HUES6 (cell line): ENCODE results near the gene MEGF11.
"Not testable (repeated sequence)": the region's sequence is repeated elsewhere in the genome, so short reads cannot be mapped to it uniquely, and the experiment has no call there.

Experiments
- H3K27ac ChIP-seq: 2 replicates; pipeline ENCODE4 v1.7.0; 2013; ENCODE audit warnings: low read depth, mild to moderate bottlenecking, low read length, inconsistent platforms
- H3K27me3 ChIP-seq: 2 replicates; pipeline ENCODE4 v1.6.1; 2013; ENCODE audit warnings: low read length; ENCODE audit not compliant: control insufficient read depth, insufficient read depth
- H3K36me3 ChIP-seq: 2 replicates; pipeline ENCODE4 v1.6.1; 2013; ENCODE audit warnings: low read length; ENCODE audit not compliant: control insufficient read depth, insufficient read depth
- H3K4me1 ChIP-seq: 2 replicates; pipeline ENCODE4 v1.6.1; 2013; ENCODE audit warnings: low read length; ENCODE audit not compliant: control insufficient read depth, insufficient read depth
- H3K4me3 ChIP-seq: 2 replicates; pipeline ENCODE4 v1.5.1; 2013; ENCODE audit warnings: low read depth, low read length
- H3K9ac ChIP-seq: one replicate; pipeline ENCODE4 v1.6.1; 2013; ENCODE audit warnings: mild to moderate bottlenecking, low read length
- H3K9me3 ChIP-seq: 2 replicates; pipeline ENCODE4 v1.6.1; 2013; ENCODE audit warnings: low read depth, low read length; ENCODE audit not compliant: control insufficient read depth, insufficient read depth

The MEGF11 gene

DNA sequence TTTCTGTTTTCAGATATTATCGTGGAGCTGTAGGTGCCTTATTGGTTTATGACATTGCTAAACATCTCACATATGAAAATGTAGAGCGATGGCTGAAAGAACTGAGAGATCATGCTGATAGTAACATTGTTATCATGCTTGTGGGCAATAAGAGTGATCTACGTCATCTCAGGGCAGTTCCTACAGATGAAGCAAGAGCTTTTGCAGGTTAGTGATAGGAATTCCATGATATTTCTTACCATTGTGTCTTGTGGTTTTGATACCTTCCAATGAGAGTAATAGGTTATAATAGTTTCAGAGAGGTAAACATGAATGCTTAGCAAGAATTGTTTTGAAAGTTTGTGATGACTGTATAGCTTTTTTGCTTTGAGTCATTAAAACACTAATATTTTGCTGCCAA, 375.8 kb downstream of the MEGF11 start:
- no peak overlapping the region for H3K9ac ChIP-seq
- no peaks in the 10 kb centered on the region for H3K9me3 ChIP-seq
- H3K36me3 ChIP-seq, result peaks cover 69% of the 10 kb centered on the region

GRCh38 chr15:65875458-65875857, 378.1 kb downstream of the MEGF11 start:
- Histone ChIP-seq H3K9me3 (no peaks in the 10 kb centered on the region), H3K27ac (no peak overlapping the region), H3K27me3 (no peaks in the 10 kb centered on the region), H3K4me3 (no peak overlapping the region), H3K4me1 (peaks cover 6% of the 10 kb centered on the region), H3K9ac (no peak overlapping the region), H3K36me3 (peaks cover 50% of the 10 kb centered on the region)

More for the DNA sequence above, 375.8 kb downstream of the MEGF11 start:
- Histone ChIP-seq H3K27ac (no peak overlapping the region), H3K4me3 (no peak overlapping the region), H3K4me1 (0 out of 2 replicates have a peak, but pooled peaks cover 3% of the 10 kb centered on the region), H3K27me3 (no peaks in the 10 kb centered on the region)

DNA sequence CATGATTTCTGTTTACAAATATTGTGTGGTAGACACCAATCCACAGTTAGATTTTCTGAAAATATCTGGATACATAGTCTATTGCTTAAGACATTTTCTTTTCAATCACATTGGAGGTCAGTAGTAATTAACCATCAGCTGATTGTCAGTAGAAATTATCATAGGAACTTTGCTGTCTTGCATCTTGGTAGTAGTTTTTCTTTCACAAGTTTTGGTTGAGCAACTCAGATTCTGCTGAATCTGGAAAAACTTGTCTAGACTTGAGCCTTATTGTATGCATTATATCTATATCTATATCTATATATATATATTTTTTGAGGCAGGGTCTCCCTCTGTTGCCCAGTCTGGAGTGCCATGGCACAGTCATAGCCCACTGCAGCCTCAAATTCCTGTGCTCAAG, 380.3 kb downstream of the MEGF11 start:
- no peaks in the 10 kb centered on the region for H3K9me3 ChIP-seq
- no peak overlapping the region for H3K27ac ChIP-seq
- peaks cover 28% of the 10 kb centered on the region for H3K36me3 ChIP-seq
- no peaks in the 10 kb centered on the region for H3K27me3 ChIP-seq
- H3K4me1 ChIP-seq, result peaks cover 11% of the 10 kb centered on the region
- no peak overlapping the region for H3K4me3 ChIP-seq
- H3K9ac ChIP-seq, result no peak overlapping the region

DNA sequence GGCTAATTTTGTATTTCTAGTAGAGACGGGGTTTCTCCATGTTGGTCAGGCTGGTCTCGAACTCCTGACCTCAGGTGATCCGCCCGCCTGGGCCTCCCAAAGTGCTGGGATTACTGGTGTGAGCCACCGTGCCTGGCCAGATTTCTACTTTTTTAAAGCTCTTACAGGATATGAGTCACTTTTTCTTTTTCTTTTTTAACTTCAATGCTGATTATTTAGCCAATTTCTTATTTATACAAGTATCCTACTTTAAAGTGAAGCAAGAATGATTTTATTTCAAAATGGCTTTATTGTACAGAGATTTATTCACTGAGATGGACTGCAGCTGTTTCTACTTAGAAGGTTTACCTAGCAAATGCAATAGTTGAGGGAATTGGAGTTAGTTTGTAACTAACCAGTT, 381.0 kb downstream of the MEGF11 start:
- H3K9ac ChIP-seq, H3K4me3 ChIP-seq, H3K27ac ChIP-seq, H3K27me3 ChIP-seq, H3K9me3 ChIP-seq: not testable (repeated sequence)
- peaks cover 12% of the 10 kb centered on the region for H3K4me1 ChIP-seq
- H3K36me3 ChIP-seq, result peaks cover 22% of the 10 kb centered on the region

GRCh38 chr15:65871886-65872285, 381.7 kb downstream of the MEGF11 start:
- Histone ChIP-seq H3K4me3 (peak overlapping the region; percentile 92; the same call in 1 of the 2 replicates), H3K36me3 (peaks cover 15% of the 10 kb centered on the region), H3K4me1 (peaks cover 12% of the 10 kb centered on the region)
- not testable (repeated sequence) for H3K27ac ChIP-seq, H3K27me3 ChIP-seq, H3K9ac ChIP-seq, H3K9me3 ChIP-seq

- peak overlapping the region; percentile 92 for H3K4me3 ChIP-seq
- peaks cover 12% of the 10 kb centered on the region for H3K4me1 ChIP-seq
- peak overlapping the region; percentile 93 for H3K9ac ChIP-seq
- H3K9me3 ChIP-seq, result no peaks in the 10 kb centered on the region
- no peaks in the 10 kb centered on the region for H3K27me3 ChIP-seq
- H3K36me3 ChIP-seq, result peaks cover 10% of the 10 kb centered on the region
- peak overlapping the region; percentile 12; the same call in 1 of the 2 replicates for H3K27ac ChIP-seq
Observed at GRCh38 chr15:65870889-65871533, 382.5 kb downstream of the MEGF11 start.

DNA sequence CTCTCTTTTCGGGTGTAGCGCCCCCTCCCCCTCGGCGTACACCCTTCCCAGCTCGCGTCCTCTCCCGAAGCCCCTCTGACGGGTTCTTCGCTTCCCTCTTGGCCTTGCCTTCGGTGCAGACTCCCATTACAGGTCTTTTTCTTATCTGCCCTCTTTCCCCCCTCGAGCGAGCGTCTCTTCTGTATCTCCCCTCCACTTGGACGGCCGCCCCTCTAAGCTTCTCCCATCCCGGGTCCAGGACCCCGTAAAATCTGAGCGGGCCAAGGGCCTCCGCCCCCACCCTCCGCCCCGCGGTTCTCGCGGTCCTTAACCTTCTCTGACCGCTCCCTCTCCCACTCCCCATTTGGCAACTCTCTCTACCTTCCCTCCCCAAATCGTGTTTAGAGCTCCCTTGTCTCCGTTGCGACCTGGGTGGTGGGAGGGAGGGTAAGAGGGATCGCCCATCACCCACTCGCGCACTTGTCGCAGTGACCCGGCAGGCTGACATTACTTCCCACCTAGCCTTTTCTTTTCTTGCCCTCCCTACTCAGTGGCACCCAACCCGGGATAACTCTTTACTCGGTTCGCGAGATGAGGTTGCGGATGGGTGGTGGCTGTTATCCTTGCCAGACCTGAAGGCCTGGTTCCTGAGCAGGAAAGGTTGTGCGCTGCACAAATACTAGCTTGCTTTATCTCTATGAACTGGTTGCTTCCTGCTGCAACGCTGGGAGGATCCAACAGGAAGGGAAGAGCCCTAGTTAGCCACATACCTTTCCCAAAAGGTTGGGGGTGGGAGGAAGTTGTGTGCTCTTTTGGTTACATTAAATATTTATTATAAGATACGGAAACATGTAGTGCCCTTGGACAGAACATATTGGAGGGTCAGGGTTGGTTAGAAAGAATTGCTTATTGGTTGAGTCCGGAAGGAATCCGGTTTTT, 383.3 kb downstream of the MEGF11 start:
- H3K9ac ChIP-seq, result peak overlapping the region; percentile 93
- H3K27me3 ChIP-seq, result no peaks in the 10 kb centered on the region
- peak overlapping the region; percentile 75 for H3K27ac ChIP-seq
- H3K4me3 ChIP-seq, result peak overlapping the region; percentile 92
- no peaks in the 10 kb centered on the region for H3K9me3 ChIP-seq
- peaks cover 12% of the 10 kb centered on the region for H3K4me1 ChIP-seq
- H3K36me3 ChIP-seq, result peaks cover 4% of the 10 kb centered on the region; the same call in 1 of the 2 replicates

GRCh38 chr15:65869126-65869953, 384.2 kb downstream of the MEGF11 start, which contains the start of gene RAB11A:
Gene RAB11A (plus strand): TSS chr15:65869491. CDS start chr15:65869586, 95 bp downstream.
- H3K4me1 ChIP-seq, result peaks cover 12% of the 10 kb centered on the region
- H3K27me3 ChIP-seq, result no peaks in the 10 kb centered on the region
- H3K9ac ChIP-seq, result peak within 1 kb of the TSS; percentile 93
- no peaks in the 10 kb centered on the region for H3K9me3 ChIP-seq
- H3K36me3 ChIP-seq, result no peaks in the 10 kb centered on the region
- H3K27ac ChIP-seq, result peak within 1 kb of the TSS; percentile 75
- H3K4me3 ChIP-seq, result peak within 1 kb of the TSS; percentile 92

DNA sequence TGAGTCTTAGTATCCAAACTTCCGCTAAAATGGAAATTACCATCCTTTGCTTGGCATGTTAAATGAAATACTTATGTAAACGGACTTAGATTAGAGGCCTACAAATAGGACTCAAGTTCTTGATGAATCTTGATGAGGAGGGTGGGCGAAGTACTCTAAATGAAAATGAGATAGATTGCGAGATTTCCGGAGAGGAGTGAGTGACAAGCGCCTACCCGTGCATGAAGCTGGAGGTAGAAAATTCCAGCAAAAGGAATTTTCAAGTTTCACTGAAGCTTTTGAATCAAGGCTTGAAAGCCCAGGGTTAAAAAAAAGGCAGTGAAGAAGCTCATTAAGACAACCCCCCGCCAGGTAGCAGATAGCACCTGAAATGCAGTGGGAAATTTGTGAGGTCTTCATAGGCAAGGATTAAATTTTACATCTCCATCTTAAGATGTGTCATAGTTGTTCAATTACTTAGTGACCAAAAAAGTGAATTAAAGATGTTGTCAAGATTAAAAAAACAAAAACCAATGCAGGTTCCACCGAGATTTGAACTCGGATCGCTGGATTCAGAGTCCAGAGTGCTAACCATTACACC, 384.9 kb downstream of the MEGF11 start:
- no peak overlapping the region for H3K27ac ChIP-seq
- no peaks in the 10 kb centered on the region for H3K27me3 ChIP-seq
- H3K9me3 ChIP-seq, result no peaks in the 10 kb centered on the region
- peak overlapping the region; percentile 92 for H3K4me3 ChIP-seq
- peak overlapping the region; percentile 93 for H3K9ac ChIP-seq
- peaks cover 12% of the 10 kb centered on the region for H3K4me1 ChIP-seq
- H3K36me3 ChIP-seq, result no peaks in the 10 kb centered on the region

GRCh38 chr15:65867933-65868332, 385.6 kb downstream of the MEGF11 start:
- peaks cover 15% of the 10 kb centered on the region for H3K4me1 ChIP-seq
- H3K9ac ChIP-seq, H3K36me3 ChIP-seq, H3K9me3 ChIP-seq, H3K4me3 ChIP-seq, H3K27me3 ChIP-seq, H3K27ac ChIP-seq: not testable (repeated sequence)
